GM21515 (cell line): ENCODE measurements around the gene PDZK1IP1.
"Not testable (repeated sequence)": the region's sequence is repeated elsewhere in the genome, so short reads cannot be mapped to it uniquely, and the experiment has no call there.

Experiments
- ATAC-seq: cut with Tn5 transposase; IDR thresholded peaks from one replicate; pipeline ENCODE4 v1.9.1; 2021; ENCODE audit not compliant: unreplicated experiment

The PDZK1IP1 gene

GRCh38 chr1:47181955-47182675, 7.7 kb downstream of the PDZK1IP1 start:
- ATAC-seq = no peak

GRCh38 chr1:47181095-47181954, 8.5 kb downstream of the PDZK1IP1 start:
- no peak for ATAC-seq

GRCh38 chr1:47180603-47181094, 9.2 kb downstream of the PDZK1IP1 start:
- ATAC-seq = no peak

GRCh38 chr1:47179988-47180563, 9.8 kb downstream of the PDZK1IP1 start:
- ATAC-seq = no peak

- peak; percentile 80 for ATAC-seq
Measured at GRCh38 chr1:47179017-47179987, 10.5 kb downstream of the PDZK1IP1 start.

DNA sequence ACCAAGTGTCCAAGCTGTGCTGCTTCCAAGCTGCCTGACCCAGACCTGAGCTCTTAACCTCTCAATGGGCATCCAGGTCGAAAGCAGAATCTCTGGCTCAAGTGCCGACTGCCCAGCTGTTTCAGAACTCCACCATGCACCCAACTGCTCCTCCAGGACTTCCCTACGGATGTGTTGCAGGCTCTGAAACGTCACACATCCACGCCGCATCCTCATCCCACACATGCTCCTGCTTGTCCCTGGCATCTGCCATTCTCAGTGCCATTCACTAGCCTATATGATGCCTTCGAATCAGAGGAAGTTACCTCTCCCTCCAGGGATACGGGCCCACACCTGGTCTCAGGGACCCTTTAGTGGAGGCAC, 11.2 kb downstream of the PDZK1IP1 start:
- ATAC-seq = no peak

GRCh38 chr1:47178020-47178419, 11.8 kb downstream of the PDZK1IP1 start:
- ATAC-seq = no peak

DNA sequence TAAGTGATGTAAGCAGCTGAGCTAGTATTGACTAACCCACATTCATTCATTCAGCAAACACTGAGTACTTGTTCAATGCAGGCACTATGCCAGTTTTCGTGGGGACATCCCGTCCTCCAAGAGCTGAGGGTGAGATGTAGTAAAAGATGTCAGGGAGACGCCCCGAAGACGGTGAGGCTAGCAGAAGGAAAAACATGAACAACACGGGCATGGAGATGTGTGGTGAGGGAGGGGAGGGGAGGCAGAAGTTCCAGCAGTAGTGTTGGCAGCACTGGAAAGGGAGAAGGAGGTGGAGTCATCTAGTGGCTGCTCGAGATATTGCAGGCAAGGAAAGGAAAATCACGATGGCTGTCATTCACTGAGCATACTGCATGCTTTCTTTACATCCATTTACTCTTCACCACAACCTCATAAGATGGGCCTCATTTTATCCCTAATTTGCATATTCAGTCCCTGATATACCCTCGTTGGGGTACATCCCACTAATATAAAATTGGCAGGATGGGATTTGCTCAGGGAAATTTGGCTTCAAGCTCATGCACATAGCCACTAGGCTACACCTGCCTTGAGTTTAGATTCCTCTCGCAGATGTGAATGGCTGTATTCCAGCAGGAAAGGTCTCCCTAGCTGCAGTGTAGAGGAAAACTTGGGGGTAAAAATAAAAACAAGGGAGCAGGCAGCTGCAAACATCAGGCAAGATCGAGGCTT, 14.5 kb downstream of the PDZK1IP1 start:
- ATAC-seq = peak; percentile 58

DNA sequence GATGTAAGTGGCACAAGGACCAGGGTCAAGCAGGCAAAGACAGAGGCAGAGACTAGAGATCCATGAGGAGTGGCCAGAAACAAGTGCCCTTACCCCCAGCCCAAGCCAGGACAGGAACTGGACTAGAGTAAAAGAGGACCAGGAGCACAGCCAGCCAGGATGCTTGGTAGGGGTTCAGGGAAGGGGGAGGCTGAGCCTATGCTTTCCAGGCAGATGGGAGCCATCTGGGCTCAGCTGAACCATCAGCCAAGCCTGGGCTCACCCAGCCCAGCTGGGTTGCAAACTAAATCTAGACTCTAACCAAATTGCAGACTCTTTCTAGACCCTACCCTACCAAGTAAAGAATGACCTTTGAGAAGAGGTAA, 15.2 kb downstream of the PDZK1IP1 start:
- no peak for ATAC-seq

GRCh38 chr1:47172782-47173181, 17.1 kb downstream of the PDZK1IP1 start:
- ATAC-seq = no peak

GRCh38 chr1:47164552-47164951, 25.3 kb downstream of the PDZK1IP1 start:
- no peak for ATAC-seq

GRCh38 chr1:47161298-47162040, 28.4 kb downstream of the PDZK1IP1 start:
- ATAC-seq = no peak

DNA sequence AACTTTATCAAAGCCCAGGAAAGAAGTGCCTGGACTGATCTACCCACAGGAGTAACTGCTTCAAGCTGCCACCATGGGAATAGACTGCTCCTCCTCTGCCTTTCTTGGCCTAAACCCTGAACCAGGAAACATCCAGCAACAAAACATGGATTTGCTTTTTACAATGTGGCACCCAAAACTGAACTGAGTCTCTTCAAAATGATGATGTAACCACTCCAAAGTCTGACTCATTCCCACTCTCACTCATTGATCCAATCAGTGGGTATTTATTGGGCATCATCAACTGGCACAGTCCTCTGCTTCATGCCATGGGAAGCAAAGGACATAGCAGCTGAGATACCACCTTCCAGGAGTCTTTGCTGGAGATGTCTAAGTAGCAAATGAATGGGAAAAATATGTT, 29.1 kb downstream of the PDZK1IP1 start:
- no peak for ATAC-seq

GRCh38 chr1:47157957-47158356, 31.9 kb downstream of the PDZK1IP1 start:
- not testable (repeated sequence) for ATAC-seq

GRCh38 chr1:47156457-47156856, 33.4 kb downstream of the PDZK1IP1 start:
- not testable (repeated sequence) for ATAC-seq

- not testable (repeated sequence) for ATAC-seq
Measured at GRCh38 chr1:47149162-47149561, 40.7 kb downstream of the PDZK1IP1 start.

GRCh38 chr1:47147047-47147785, 42.6 kb downstream of the PDZK1IP1 start:
- ATAC-seq = no peak

GRCh38 chr1:47146495-47146894, 43.3 kb downstream of the PDZK1IP1 start:
- not testable (repeated sequence) for ATAC-seq

DNA sequence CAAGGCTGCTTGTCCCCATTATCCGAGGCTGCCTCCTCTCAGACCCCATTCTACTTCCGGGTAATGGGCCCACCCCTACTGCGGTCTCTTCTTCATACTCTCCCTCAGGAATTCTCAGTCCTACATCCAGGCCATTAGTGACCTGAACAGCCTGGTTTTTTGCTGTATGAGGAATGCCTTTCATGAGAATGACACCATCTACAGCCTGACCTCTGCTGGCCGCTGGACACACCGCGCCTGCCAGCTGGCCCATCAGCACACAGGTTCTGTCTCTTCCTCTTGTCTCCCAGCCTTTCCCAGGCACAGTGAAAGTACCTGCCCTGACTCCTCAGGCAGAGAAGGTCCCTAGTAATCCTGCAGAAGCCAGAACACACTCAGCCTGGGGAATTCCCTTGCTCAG, 46.2 kb downstream of the PDZK1IP1 start:
- ATAC-seq = not testable (repeated sequence)
